GM19324 (cell line): ENCODE data around the gene SMIM13.

ENCODE experiments used
- ATAC-seq: cut with Tn5 transposase; IDR thresholded peaks from one replicate; pipeline ENCODE4 v1.9.1; 2021; ENCODE audit warnings: mild to moderate bottlenecking, moderate library complexity; ENCODE audit not compliant: unreplicated experiment, low FRiP score

Gene SMIM13

DNA sequence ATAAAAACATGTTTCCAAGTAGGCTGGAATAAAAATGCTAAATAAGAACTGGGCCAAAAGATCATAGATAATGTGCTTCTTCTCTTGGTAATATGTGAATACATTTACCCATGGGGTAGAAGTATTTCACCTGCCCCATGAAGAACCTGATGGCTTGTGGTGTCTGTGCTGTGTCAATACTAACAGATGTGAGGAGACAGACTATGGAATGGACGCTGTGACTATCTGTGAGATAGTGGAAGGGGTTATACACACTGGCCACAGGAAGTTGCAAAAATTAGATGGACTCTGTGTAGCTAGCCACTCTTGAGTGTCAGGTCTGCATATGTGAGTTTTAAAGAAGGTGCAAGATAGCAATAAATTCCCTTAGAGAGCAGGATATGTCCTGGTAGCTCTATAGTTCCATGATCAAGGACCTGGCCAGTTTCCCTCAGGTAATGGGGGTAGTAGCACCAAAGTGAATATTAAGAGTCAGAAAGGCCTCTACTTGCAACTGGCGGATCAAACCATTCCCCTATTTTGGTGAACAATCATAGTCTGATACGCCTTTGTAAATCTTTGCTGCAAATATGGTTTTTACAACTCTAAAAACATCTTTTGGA lies 90.2 kb downstream of the SMIM13 start:
- no peak for ATAC-seq

DNA sequence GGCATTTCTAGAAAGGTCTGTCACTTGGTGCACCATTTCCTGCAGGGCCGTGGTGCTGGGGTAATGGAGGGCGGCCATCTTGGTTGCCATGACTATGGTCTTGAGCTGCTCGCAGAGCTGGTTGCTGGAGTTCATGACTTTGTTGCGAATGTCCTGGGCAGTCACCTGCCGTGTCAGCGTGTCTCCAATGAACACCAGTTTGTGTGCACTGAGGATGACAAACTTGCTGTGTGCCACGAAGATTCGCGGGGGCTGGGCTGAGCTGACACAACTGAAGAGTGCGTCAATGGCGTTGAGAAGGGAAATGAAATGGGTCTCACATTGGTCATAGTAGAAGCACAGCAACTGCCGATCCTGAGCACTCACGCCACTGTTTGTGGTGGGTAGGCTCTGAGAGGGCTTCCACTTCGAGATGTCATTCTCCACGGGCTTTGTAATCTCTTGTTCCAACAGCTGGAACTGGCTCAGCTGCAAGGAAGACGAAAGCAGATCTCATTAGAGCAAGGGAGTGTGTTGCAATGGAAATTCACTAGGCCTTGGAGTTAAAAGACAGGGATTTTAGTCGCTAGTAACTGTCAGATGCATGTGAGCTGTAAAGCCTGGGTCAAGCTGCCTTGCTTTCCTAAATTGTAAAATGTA lies 91.7 kb downstream of the SMIM13 start:
- ATAC-seq = no peak

GRCh38 chr6:11187301-11187700 lies 93.7 kb downstream of the SMIM13 start:
- no peak for ATAC-seq
